Stimulated activated CD8-positive, alpha-beta memory T cell treated with anti-CD3 and anti-CD28 coated beads, Interleukin-7, amount 100 ng/mL, for 48 hours (primary cell): ENCODE data around the gene RRBP1.
"Not testable (repeated sequence)": the region's sequence is repeated elsewhere in the genome, so short reads cannot be mapped to it uniquely, and the experiment has no call there.

Experiments used
- DNase-seq, 2 donors: peaks; one replicate each; pipeline ENCODE4 v3.0.0-alpha.2; 2020; ENCODE audit warnings: low read depth in 1 of 2; ENCODE audit errors: extremely low read depth in 1 of 2

The RRBP1 gene

DNA sequence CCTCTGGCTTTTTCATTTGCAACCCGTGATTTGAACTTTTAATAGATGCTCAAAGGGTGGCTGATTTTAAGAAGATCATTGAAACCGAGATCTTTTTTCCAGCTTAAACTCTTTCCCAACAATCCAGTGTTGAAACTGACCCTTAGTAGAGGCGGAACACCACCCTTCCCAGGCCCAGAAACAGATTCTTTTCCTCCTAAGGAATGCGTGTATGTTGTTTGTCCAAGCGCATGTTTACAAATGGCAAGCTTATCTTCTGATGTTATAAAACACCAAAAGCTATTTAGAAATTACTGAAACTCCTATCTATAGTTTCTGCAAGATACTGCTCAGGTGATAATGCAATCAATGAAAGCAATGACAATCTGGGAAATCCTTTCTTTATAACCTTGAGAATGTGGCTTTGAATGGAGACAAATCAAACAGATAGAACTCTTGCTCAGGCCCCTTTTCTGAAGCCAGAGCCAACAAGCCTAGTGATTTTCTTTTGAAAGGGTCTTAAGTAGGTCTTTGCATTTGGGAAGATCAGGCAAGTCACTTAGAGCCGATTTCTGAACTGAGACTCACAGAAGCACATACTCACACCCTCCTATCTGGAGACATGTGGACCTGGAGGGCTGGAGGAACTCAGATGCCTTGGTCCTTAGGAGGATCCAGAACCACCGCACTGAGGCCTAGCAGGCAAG is 26.8 kb upstream of the RRBP1 start:
- DNase-seq: no peak

DNA sequence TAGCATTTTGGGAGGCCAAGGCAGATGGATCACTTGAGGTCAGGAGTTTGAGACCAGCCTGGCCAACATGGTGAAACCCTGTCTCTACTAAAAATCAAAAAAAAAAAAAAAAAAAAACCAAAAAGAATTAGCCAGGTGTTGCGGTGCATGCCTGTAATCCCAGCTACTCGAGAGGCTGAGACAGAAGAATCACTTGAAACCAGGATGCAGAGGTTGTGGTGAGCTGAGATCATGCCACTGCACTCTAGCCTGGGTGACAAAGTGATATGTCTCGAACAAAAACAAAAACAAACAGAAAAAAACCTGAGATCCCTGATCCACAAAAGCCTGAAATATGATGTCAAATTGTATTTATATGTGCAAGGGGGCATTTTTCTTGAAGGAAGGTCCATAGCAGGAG is 25.9 kb upstream of the RRBP1 start:
- not testable (repeated sequence) for DNase-seq

DNA sequence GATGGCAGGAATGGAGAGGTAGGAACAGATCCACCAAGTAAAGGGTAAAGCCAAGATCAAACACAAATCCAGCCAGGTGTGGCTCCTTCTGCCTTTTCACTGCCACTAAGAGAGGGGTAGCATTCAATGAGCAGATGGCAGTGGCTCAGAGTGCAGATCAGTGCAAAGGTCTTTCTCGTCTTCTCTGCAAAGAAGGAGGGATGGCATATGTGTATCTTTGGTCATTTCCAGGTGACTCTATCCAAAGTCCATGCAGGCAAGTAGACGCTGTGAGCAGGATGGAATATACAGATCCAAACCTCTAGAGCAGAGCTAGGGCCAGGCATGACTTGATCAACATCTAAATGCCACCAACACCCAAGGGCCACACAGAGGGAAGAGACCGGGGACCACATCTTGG is 24.6 kb upstream of the RRBP1 start:
- DNase-seq: no peak

DNA sequence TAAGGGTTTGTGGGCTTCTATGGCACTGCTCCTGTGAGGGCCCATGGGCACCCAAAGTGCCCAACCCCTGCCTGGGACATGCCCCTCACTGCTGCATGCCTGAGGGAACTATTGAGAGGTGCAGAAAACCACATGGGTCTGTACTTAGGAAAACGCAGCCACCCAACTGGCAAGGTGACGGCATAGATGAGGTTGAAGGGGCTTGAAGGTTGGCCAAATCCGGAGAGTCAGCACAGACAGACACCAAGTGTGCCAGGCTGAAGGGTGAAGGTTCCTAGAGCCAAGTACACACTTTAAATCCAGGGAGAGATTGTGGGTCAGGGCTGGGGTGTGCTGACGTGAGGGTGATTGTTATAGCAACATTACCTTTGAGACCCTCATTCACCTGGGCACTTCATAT is 23.9 kb upstream of the RRBP1 start:
- DNase-seq: no peak

DNA sequence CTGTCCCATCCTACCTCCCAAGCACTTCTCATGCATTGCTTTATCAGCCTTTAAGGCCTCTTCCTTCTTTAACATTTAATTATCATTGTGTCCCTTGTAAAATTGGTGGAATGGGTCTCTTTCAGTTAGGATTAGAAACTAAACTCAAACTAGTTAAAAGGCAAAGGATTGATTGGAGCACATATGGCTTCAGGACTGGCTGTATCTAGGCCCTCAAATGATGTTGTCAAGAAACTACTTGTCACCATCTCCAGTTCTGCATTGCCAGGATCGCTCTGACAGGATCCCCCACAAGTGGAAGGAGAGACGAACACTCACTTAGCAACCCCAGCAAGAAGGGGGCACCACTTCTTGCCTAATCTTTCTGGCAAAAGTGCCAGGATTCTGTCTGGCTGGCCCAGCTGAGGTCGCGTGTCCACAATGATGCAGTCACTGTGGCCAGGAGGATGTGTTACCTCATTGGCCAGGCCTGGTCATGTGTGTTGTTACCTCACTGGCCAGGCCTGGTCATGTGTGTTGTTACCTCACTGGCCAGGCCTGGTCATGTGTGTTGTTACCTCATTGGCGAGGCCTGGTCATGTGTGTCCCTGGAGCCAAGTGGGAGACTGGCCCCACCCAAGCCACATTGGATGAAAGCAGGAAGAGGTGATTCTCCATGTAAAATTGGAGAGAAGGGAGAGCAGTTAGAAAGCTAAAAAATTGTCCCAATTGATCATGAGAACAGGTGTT is 22.7 kb upstream of the RRBP1 start:
- no peak for DNase-seq

DNA sequence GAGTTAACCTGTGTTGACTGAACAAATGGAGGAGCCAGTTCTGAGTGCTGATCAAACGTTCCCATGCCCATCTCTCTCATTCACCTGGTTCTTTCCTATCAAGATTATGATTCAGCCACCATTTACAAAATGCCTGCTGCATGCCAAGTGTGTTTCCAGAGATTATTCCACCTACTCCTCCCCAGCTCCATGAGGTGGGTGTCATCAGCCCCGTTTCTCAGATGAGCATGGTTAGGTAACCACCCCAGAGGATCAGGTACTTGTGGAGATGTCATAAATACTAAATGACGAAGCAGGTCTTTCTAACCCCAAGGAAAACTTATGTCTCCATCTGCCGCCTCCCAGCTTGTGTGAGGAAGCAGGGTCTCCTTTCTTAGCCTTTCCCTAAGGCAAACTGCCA is 19.8 kb upstream of the RRBP1 start:
- DNase-seq: no peak

DNA sequence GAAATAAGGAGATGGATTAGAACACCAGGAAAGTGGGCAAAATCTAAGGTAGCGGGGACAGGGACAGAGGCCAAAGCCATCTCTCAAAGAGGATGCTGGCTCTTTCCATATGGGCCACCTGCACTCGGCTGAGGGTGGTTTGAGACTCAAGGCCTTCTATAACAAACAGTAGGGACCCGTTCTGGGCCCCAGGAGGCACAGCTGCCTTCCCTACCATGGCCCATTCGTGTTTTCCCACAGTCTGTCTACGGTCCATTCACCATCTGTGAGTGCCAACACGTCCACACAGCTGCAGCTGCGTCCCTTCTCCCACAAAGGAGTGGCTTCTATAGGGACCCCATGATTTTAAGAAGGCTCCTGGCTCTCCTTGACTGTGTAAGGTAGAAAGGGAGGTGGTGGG is 18.6 kb upstream of the RRBP1 start:
- DNase-seq: no peak

DNA sequence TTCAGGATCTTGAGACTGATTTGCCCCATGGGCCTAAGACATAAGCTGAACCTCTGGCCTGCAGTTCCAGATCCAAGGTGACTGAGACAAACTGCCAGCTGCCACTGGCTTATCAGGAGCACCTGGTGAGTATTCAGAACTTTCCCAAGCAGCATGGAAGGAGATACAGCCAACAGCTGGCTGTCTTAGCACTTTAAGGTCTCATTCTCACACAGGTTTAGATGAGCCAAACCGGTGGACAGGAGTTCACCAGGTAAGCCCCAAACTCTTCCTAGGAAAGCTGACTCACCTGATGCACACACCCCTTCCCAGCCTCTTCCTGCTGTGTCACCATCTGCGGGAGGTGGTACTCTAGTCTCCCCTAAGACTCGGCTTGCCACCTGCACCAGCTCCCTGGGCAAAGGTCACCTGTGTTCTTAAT is 17.9 kb upstream of the RRBP1 start, which contains the start of gene BANF2:
TSS of gene BANF2 (plus strand) at position 36 of the 421 bp plus-strand sequence. CDS start 25,060 bp downstream, outside the sequence.
- DNase-seq: no peak

DNA sequence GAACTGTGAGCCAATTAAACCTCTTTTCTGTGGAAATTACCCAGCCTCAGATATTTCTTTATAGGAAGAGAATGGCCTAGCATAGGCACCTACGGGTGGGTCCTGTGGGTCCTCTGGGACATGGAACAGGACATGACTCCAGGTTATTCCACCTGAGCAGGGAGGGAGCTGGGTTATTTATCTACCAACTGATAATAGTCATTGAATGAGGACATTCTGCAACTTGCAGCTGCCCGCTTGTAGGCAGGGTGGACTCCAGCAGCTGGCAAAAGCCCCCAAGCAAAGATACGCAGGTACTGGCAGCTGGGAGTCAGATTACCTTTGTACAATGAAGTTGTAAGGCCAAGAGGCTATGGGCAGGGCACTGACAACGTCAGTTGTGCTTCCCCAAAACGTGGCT is 16.3 kb upstream of the RRBP1 start:
- DNase-seq: no peak

DNA sequence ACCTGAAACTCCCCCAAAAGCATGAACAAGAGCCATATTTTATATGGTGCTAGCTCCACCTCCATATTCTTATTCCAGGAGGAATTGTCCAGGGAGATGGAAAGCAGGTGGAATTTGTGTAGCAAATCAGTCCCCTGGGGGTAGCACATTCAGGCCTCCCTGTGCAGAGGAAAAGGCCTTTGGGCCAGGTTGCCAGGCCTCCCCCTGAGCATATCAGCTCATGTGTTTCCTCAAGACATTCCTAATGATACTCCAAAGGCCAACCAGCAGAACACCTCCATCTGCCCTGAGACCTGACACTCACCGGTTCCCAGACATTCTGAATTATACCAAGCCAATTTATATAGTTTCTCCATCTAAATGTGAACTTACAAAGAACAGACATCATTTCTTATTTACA is 15.1 kb upstream of the RRBP1 start:
- no peak for DNase-seq

DNA sequence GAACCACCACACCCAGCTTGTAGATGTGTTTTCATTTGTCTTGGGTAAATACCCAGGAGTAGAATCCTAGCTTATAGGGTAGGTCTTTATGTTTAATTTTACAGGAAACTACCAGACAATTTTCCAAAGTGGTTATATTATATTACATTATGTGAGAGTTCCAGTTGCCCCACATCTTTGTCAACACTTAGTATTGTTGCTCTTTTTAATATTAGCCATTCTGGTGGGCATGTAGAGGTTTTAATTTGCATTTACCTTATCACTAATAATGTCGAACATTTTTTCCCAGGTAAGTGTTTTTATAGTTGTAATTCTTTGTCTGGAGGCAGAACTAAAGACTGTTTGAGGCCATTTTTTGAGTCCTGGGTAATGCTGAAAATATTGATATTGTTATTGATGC is 14.2 kb upstream of the RRBP1 start:
- DNase-seq: no peak

DNA sequence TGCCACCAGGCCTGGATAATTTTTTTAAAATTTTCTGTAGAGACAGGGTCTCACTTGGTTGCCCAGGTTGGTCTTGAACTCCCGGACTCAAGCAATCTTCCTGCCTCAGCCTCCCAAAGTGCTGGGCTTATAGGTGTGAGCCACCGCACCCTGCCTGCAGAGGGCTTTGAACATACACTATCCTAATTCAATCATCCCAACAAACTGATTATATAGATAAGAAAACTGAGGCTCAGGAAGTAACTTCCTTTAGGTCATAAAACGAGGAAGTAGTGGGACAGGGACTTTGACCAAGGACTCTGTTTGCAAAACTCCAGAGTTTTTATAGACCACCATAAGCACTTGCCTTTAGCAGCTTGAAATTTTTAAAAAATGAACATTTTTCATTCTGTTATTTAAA is 12.7 kb upstream of the RRBP1 start:
- no peak for DNase-seq

DNA sequence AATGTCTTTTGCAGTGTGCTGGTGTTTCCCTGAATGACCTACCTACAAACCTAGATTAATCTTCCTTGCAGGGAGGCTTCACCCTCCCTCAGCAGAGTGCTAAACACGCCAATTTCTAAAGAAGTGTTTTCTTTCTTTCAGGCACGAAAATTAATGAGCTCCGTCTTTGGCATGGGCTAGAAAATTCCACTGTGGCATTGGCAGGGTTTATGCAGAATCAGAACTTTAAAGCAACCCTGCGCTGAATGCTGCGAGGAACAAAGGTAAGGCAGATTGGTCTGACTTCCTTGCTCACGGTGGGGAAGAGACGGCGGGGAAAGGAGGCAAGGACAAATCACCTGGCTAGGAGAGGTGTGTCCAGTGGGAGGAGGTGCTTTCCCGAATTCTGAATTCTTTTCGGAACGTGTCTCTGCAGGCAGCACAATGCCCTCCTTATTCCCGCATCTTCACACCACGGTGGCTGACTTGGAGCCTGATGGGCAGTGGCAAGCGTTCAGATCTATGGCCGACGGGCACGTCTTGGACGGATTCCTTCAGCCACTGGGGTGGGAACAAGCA is 11.5 kb upstream of the RRBP1 start:
- no peak for DNase-seq

DNA sequence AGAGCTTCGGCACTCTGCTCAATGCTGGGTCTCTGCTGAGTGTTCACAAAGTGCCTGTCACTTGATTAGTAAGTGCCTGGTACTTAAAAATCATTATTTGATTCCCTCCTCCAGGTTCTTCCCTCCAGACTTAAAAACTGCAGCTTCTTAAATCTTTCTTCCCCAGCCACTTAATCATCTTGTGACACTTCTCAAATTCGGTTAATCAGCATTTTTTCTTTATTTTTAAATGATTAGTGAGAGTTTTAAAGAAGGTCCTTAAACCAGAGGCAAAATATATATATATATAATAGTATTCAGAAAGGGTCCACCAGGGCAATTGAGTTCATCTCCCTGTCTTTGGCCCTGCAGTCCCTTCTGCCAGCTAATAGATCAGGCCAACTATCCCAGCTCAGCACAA is 9.7 kb upstream of the RRBP1 start:
- DNase-seq: no peak

DNA sequence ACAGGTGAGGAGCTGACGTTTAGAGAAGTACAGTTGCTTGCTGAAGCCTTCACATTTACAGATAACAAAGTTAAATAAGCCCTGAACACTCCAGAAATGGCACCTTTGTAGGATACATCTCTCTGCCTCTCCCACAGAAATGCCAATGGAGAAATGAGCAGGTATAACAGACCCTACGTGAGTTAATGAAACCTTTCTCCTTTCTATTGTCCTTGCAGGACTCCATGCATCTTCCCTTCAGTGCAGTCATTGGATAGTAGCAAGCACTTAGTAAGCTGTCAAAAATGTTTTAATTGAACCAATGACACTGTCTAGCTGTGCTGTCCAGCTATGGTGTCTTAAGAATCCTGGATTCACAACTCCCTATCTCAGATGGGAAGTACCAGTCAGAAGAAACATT is 8.1 kb upstream of the RRBP1 start:
- no peak for DNase-seq

DNA sequence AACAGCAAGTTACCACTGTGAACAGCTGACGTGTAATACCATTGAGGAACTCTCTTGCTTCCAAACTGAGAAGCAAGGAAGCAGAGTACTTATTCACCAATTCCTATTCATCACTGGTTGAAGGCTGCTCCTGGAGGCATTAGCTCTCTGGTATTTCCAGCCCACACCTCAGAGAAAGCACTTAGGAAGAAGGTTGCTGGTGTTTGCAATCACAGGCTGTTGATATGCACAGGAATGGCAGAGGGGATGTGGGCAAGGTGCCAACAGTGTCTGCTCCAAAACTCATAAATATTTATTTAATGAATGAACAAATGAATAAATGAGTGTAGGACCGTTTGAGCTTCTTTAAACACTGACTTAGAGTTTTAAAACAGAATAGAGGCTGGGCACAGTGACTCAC is 6.9 kb upstream of the RRBP1 start:
- DNase-seq: no peak

DNA sequence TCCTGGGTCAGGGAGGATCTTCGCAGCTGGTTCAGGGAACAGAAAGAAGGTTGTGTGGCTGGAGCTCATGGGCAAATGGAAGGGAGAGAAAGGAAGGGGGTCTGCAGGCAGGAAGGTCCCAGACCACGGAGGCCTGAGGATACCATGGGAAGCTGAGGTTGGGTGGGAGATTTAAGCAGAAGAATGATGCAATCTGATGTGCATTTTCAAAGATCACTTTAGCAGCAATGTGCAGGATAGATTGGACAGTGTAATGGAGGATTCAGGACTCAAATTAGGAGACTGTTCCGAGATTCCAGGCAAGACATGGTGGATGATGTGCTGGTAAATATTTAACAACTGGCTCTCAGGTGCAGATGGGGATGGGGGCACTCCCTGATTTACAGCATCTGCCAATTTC is 5.8 kb upstream of the RRBP1 start:
- no peak for DNase-seq

DNA sequence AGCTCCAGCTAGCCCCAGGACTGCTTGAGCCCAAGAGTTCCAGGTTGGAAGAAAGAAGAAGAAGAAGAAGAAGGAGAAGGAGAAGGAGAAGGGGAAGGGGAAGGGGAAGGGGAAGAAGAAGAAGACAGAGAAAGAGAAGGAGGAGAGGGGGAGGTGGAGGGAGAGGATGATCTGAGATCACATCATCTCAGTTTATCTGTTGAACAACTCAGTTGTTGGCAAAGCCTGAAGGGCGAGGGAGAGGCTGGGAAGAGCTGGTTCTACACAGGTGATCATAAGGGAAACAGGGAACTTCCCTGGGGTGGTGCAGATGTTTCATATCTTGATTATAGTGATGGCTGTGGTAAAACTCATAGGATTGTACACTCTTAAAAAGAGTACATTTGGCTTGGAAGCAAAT is 3.1 kb upstream of the RRBP1 start:
- no peak for DNase-seq

DNA sequence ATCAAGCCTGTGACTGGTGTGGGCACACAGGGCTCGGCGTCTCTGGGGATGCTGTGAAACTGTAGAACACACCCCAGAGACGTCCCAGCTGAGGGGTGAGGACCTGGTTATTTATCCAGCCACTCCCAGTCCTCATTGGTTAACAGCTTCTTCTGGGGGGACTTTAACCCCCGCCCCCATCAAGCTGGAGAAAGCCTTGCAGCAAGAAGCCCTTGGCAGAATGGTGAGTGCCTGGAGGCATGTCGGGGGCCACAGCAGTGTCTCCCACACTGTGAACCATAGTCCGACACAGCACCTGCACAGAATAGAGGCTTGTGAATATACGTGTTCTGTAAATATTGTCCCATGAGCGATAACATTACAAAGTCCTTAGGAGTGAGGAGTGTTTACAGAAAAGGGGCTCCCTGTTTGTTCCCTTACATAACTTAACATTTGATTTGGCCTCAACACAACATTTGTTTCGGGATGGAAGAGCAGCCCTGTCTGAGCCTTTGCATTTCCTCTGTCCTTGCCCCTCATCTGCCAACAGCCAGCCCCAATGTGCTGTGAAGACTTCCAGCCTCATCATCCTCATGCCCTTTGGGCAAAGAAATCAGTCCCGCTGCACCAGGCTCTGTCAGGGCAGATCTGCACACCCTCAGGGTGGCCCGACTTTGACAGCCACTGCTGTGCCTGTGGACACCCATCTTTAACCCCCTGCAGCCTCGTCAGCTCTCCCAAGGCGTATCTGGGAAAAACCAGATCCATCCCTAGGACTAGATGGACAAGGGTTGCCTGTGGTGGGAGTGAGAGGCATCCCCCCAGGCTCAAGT is 2.2 kb upstream of the RRBP1 start:
- DNase-seq: no peak

DNA sequence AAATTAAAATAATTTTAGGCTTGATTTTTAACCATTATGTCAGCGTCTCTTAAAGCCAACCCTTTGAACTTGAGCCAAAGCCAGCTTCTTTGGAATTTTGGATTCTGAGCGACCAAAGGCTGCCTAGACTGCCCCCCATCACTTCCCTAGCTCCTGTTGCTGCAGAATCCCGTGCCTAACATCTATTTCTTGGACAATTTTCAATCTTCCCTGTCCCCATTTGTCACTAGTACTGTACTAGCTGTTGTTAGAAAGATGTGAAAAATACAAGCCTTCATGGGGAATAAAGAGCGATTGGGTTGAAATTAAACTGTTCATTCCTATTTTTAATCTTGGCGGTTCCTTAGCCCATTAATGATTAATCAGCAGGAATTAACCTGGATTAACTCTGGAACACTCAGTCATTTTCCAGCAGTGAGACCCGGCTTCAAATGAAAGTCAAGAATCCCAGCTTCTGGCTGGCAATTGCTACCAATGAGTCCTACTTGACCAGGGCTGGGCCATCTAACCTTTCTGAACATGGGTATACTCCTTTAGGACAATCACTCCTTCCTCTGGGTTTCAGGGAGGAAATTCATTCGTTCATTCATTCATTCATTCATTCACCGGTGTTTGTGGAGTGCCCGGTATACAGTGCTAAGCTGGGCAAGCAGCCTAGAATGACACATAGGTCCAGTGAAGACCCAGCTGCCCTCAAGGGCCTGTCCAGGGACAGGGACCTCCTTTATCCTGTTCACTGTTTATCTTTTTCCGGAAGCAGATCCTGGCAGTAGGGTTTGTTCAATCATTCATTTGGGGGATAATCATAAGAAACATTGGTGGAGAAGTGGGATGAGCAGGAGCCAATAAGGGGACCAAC is 1.4 kb upstream of the RRBP1 start:
- no peak for DNase-seq

DNA sequence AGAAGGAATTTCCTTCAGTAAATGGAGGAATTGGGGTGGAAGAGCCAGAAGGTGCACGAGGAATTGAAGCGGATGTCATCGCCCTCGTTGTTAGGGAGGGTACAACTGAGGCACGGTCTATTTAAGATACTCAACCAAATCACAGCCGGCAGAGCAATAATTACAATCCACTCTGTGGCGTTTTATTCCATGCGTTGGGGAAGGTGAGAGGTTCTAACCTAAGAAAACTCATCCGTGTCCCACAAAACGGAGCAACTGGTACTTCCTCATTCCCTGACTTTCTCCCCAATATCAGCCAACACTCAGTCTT is 802 bp upstream of the RRBP1 start:
- DNase-seq: no peak
